Glomerular endothelial cell (primary cell): ENCODE data around the gene MYLIP. TPM values are rescaled to one million over a fixed set of nuclear protein-coding genes. Genes with fewer than 3 reads are reported as not detected.
"Not testable (repeated sequence)": the region's sequence is repeated elsewhere in the genome, so short reads cannot be mapped to it uniquely, and the experiment has no call there.

ENCODE experiments used
- DNase-seq: peaks from one replicate; pipeline ENCODE4 v3.0.0-alpha.2; 2011; ENCODE audit warnings: low read depth, low spot score; ENCODE audit errors: extremely low read depth
- total RNA-seq: library from RNA; depleted of rRNA; stranded (reverse); fragments of >200 nt; gene quantifications from 2 replicates; pipeline ENCODE4 v1.2.3, GENCODE V29; 2015

MYLIP gene
- total RNA-seq, 1 donor from 2014 or later: 18.0 TPM

GRCh38 chr6:16168858-16169257 lies 40.0 kb downstream of the MYLIP start:
- DNase-seq: no peak

GRCh38 chr6:16171400-16171799 lies 42.5 kb downstream of the MYLIP start:
- no peak for DNase-seq

GRCh38 chr6:16173167-16173940 lies 44.5 kb downstream of the MYLIP start:
- DNase-seq: no peak

GRCh38 chr6:16174416-16175078 lies 45.7 kb downstream of the MYLIP start:
- no peak for DNase-seq

- DNase-seq: not testable (repeated sequence)
These were observed 47.7 kb downstream of the MYLIP start for GRCh38 chr6:16176600-16176999.

- no peak for DNase-seq
These were observed 49.0 kb downstream of the MYLIP start for GRCh38 chr6:16177881-16178280.

GRCh38 chr6:16178351-16178750 lies 49.5 kb downstream of the MYLIP start:
- no peak for DNase-seq

- DNase-seq: no peak
These were observed 50.2 kb downstream of the MYLIP start for GRCh38 chr6:16179063-16179462.

- no peak for DNase-seq
These were observed 51.1 kb downstream of the MYLIP start for GRCh38 chr6:16179970-16180431.

- no peak for DNase-seq
These were observed 52.0 kb downstream of the MYLIP start for GRCh38 chr6:16180696-16181438.

- no peak for DNase-seq
These were observed 52.8 kb downstream of the MYLIP start for GRCh38 chr6:16181439-16182297.

GRCh38 chr6:16183187-16183664 lies 54.3 kb downstream of the MYLIP start:
- DNase-seq: no peak

GRCh38 chr6:16184129-16184528 lies 55.2 kb downstream of the MYLIP start:
- no peak for DNase-seq

GRCh38 chr6:16184551-16184950 lies 55.7 kb downstream of the MYLIP start:
- DNase-seq: no peak

- no peak for DNase-seq
These were observed 58.3 kb downstream of the MYLIP start for GRCh38 chr6:16187176-16187575.

- DNase-seq: no peak
These were observed 61.3 kb downstream of the MYLIP start for GRCh38 chr6:16190214-16190613.

- no peak for DNase-seq
These were observed 67.5 kb downstream of the MYLIP start for GRCh38 chr6:16196260-16196983.

GRCh38 chr6:16196984-16197546 lies 68.2 kb downstream of the MYLIP start:
- DNase-seq: no peak
